Measurements from ENCODE around the gene EFTUD2. TPM values are rescaled to one million over a fixed set of nuclear protein-coding genes. Genes with fewer than 3 reads are reported as not detected.
"Not testable (repeated sequence)": the region's sequence is repeated elsewhere in the genome, so short reads cannot be mapped to it uniquely, and the experiment has no call there.

The EFTUD2 gene
- total RNA-seq, 1 donor from 2014 or later, result 68.1 TPM

- peak; percentile 26 for ATAC-seq
- DNase-seq (ENCODE audit: missing footprints), result no peak
- intact Hi-C loops (cut with DNase I), result loop anchor here (5.0 kb wide), 1 partner anchor 36 kb away; no protein-coding TSS in a partner anchor
Measured at GRCh38 chr17:44831371-44831770, 67.9 kb downstream of the EFTUD2 start.

DNA sequence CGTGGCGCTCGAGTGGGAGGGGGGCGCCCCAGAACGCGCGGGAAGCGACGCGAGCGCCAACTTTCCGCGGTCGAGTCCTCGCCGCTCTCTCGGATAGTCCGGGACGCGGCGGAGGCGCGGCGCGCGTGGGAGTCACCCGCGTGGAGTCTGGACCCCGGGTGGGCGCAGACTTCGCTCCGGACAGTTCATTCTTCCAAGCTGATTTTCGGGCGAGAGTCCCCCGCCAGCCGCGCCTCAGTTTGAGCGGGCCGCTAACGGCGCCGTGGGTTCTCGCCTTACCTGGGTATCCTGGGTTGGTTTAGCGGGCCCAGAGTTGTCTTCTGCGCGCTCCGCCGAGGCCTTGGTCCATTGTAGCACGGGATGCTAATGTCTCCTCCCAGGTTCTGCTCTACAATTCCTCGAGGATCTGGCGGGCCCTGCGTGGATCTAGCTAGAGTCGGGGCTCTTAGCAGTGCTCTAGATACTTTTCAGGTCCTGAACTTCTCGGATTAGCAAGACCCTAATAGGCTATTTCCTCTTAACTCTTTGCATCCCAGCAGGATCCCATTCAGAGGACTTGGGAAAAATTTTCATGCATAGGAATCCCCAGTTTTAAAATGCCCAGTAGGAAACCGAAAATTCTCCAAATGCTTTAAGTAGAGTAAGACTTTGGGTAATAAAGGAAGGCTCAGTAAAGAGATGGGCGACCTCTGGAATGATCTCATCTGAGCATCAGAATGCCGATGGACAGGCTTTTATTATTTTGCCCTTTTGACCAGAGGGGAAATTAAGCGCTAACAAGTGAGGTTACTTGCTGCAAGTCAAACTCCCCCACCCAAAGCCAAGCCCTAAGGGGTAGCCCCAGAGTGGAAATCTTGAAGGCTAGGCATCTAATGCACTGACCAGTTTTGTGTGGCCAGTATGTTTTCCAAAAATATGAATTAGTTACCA is 68.6 kb downstream of the EFTUD2 start:
- DNase-seq (ENCODE audit: missing footprints) (no peak), ATAC-seq (peak; percentile 38)
- intact Hi-C loops (cut with DNase I), result loop anchor here (5.0 kb wide), 1 partner anchor 37 kb away; no protein-coding TSS in a partner anchor

DNA sequence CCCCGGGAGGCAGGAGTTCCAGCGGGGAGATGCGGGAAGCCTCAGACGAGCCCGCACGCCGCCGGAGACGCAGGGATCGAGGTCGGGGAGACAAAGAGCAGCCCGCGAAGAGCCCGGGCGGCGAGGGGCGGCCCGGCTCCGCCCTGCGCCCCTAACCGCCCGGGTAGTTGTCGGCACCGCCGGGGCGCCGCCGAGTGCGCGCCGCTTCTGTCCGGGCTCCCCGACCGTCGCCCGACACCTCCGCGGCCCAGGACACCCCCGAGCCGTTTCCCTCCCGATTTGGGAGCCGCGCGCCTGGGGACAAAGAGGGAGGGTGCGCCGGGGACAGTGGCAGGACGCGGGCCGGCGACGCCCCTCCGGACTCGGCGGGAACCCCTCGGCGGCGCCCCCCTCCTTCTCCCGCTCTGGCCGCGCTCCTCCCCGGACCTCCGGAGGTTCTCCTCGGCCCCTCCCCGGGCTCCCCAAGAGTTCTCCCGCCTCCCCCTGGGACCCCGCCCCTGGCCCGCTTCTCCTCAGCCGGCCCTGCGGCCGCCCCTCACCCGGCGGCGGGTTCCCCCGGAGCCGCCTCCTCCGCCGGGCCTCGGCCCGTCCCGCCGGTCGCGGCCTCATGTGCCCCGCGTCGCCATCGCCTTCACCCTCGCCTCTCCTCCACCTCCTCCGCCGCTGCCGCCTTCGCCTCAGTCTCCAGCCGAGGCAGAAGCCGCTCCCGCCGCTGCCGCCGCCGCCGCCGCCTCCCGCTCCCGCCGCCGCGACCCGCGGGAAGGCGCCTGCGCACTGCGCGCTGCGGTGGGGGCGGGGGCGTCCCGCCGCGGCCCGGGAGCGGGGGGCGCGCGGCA is 69.5 kb downstream of the EFTUD2 start, which contains the start of gene GJC1:
TSS of gene GJC1 (minus strand) at position 765 of the 836 bp plus-strand sequence. CDS start 24,470 bp downstream, outside the sequence.
- ATAC-seq (peak; percentile 56), DNase-seq (ENCODE audit: missing footprints) (no peak)
- intact Hi-C loops (cut with DNase I), result loop anchor here (1.0 to 5.0 kb wide), 2 partner anchors 38 to 47 kb away; no protein-coding TSS in a partner anchor

- intact Hi-C loops (cut with DNase I), result loop anchor here (1.0 kb wide), 1 partner anchor 47 kb away; no protein-coding TSS in a partner anchor
- no peak for ATAC-seq
- no peak for DNase-seq (ENCODE audit: missing footprints)
Measured at GRCh38 chr17:44828919-44829522, 70.2 kb downstream of the EFTUD2 start.

DNA sequence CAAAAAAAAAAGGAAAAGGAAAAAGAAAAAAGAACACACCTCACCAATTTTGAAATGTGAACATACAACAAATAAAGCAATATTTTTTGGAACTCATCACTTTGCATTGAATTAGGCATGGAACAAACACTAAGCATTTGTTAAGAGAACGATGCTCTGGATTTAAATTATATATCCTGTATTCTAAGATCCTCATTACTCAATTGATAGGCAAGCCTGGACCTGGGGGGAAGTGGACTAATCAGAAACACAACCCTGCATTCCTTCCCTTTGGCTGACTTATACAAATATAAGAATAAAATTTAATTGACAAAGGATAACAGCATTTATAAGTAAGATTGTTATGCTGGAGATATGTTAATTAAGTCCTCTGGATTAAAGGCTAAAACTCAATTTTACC is 71.4 kb downstream of the EFTUD2 start:
- intact Hi-C loops (cut with DNase I), result no loop called here
- DNase-seq (ENCODE audit: missing footprints), result no peak

GRCh38 chr17:44826123-44826790 is 73.0 kb downstream of the EFTUD2 start:
- DNase-seq (ENCODE audit: missing footprints) (no peak), ATAC-seq (no peak)
- intact Hi-C loops (cut with DNase I), result no loop called here

More for the DNA sequence above, 71.4 kb downstream of the EFTUD2 start:
- ATAC-seq, result no peak

DNA sequence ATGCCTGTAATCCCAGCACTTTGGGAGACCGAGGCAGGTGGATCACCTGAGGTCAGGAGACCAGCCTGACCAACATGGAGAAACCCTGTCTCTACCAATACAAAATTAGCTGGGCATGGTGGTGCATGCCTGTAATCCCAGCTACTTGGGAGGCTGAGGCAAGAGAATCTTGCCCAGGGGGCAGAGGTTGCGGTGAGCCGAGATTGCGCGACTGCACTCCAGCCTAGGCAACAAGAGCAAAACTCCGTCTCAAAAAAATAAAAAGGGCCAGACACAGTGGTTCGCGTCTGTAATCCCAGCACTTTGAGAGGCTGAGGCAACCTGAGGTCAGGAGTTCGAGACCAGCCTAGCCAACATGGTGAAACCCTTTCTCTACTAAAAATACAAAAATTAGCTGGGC is 74.0 kb downstream of the EFTUD2 start:
- intact Hi-C loops (cut with DNase I), result not testable (repeated sequence)

GRCh38 chr17:44820631-44821212 is 78.5 kb downstream of the EFTUD2 start:
- intact Hi-C loops (cut with DNase I), result no loop called here
- ATAC-seq (no peak), DNase-seq (ENCODE audit: missing footprints) (no peak)

More for the DNA sequence above, 74.0 kb downstream of the EFTUD2 start:
- not testable (repeated sequence) for DNase-seq (ENCODE audit: missing footprints); ATAC-seq

DNA sequence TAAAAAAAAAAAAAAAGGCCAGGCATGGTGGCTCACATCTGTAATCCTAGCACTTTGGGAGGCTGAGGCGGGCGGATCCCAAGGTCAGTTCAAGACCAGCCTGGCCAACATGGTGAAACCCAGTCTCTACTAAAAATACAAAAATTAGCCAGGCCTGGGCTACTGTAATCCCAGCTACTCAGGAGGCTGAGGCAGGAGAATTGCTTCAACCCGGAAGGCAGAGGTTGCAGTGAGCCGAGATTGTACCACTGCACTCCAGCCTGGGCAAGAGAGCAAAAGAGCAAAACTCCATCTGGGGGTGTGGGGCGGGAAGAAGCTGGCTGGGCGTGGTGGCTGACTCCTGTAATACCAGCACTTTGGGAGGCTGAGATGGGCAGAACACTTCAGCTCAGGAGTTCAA is 80.7 kb downstream of the EFTUD2 start:
- intact Hi-C loops (cut with DNase I); DNase-seq (ENCODE audit: missing footprints); ATAC-seq: not testable (repeated sequence)

DNA sequence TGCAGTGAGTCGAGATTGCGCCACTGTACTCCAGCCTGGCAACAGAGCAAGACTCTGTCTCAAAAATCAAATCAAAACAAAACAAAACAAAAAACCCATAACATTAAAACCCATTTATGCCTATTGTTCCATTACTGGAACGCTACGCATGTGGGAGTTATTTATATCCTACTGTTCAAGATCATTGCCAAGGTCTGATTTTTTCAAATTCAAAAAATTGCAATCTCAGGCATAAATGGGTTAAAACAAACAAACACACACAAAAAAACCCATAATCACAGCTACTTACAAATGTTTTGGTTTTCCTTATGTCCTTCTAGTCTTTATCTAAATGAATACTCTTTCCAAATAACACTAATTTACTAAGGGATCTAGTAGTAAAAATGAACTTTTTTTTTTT is 87.0 kb downstream of the EFTUD2 start:
- intact Hi-C loops (cut with DNase I), result no loop called here

GRCh38 chr17:44808656-44809388 is 90.4 kb downstream of the EFTUD2 start:
- intact Hi-C loops (cut with DNase I); DNase-seq (ENCODE audit: missing footprints); ATAC-seq: not testable (repeated sequence)

More for the DNA sequence above, 87.0 kb downstream of the EFTUD2 start:
- no peak for ATAC-seq
- DNase-seq (ENCODE audit: missing footprints), result no peak

DNA sequence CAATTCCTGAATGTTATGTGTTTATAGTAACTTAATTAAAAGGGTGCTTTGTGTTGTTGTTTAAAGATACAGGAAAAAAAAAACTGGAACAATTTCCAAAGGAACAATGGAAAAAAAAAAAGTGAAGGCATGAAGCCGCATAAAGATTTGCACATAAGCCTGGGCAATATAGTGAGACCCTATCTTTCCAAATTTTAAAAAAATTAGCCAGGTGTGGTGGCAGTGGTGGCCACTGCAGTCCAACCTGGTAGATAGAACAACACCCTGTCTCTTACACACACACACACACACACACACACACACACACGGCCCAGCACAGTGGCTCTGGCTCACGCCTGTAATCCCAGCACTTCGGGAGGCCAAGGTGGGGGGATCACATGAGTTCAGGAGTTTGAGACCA is 91.1 kb downstream of the EFTUD2 start:
- DNase-seq (ENCODE audit: missing footprints) (no peak), ATAC-seq (no peak)
- intact Hi-C loops (cut with DNase I), result no loop called here

DNA sequence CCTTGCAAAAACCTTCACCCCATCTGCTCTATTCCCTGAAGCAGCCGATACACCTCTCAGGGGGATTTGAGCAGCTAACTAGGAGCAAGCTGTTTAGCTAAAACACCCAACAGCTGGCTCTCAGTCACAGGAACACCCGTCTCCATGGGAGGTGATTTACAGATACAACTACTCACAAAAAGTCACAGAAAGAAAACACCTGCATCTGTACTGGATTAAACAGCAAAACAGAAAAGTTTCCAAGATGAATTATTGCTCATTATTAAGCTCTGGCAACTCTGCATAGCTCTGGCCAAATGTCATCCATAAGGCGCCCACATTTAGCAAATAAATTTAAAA is 91.5 kb downstream of the EFTUD2 start:
- DNase-seq (ENCODE audit: missing footprints) (no peak), ATAC-seq (no peak)
- intact Hi-C loops (cut with DNase I), result no loop called here

- intact Hi-C loops (cut with DNase I), result no loop called here
- ATAC-seq, result no peak
- DNase-seq (ENCODE audit: missing footprints), result no peak
Measured at GRCh38 chr17:44807093-44807816, 92.0 kb downstream of the EFTUD2 start.

GRCh38 chr17:44804302-44805089 is 94.7 kb downstream of the EFTUD2 start:
- DNase-seq (ENCODE audit: missing footprints) (no peak), ATAC-seq (peak; percentile 86)
- intact Hi-C loops (cut with DNase I), result no loop called here

- DNase-seq (ENCODE audit: missing footprints) (no peak), ATAC-seq (no peak)
- intact Hi-C loops (cut with DNase I), result no loop called here
Measured at GRCh38 chr17:44801880-44802279, 97.4 kb downstream of the EFTUD2 start.
